ENCODE results near the gene ADAT3.

The ADAT3 gene

GRCh38 chr19:1917146-1917545 lies 11.9 kb downstream of the ADAT3 start:
- DNase-seq, result no peak

GRCh38 chr19:1917926-1918325 lies 12.7 kb downstream of the ADAT3 start:
- DNase-seq, result no peak

- DNase-seq, result no peak
Observed at GRCh38 chr19:1918975-1919374, 13.8 kb downstream of the ADAT3 start.

- DNase-seq, result no peak
Observed at GRCh38 chr19:1920644-1921043, 15.4 kb downstream of the ADAT3 start.

GRCh38 chr19:1921326-1921725 lies 16.1 kb downstream of the ADAT3 start:
- no peak for DNase-seq

GRCh38 chr19:1921825-1922224 lies 16.6 kb downstream of the ADAT3 start:
- DNase-seq, result no peak

- no peak for DNase-seq
Observed at GRCh38 chr19:1922803-1923202, 17.6 kb downstream of the ADAT3 start.

- no peak for DNase-seq
Observed at GRCh38 chr19:1923319-1923718, 18.1 kb downstream of the ADAT3 start.

- no peak for DNase-seq
Observed at GRCh38 chr19:1924320-1924961, 19.2 kb downstream of the ADAT3 start.

- DNase-seq, result no peak
Observed at GRCh38 chr19:1925544-1925943, 20.3 kb downstream of the ADAT3 start.

- DNase-seq, result peak; percentile 85
Observed at GRCh38 chr19:1929021-1929742, 24.0 kb downstream of the ADAT3 start.

GRCh38 chr19:1931445-1931844 lies 26.2 kb downstream of the ADAT3 start:
- DNase-seq, result no peak

- no peak for DNase-seq
Observed at GRCh38 chr19:1932395-1932794, 27.2 kb downstream of the ADAT3 start.

GRCh38 chr19:1933244-1933643 lies 28.0 kb downstream of the ADAT3 start:
- DNase-seq, result no peak

- no peak for DNase-seq
Observed at GRCh38 chr19:1933942-1934341, 28.7 kb downstream of the ADAT3 start.

- DNase-seq, result peak; percentile 37
Observed at GRCh38 chr19:1935484-1936208, 30.4 kb downstream of the ADAT3 start.

- DNase-seq, result no peak
Observed at GRCh38 chr19:1936430-1936829, 31.2 kb downstream of the ADAT3 start.

GRCh38 chr19:1936916-1937610 lies 31.9 kb downstream of the ADAT3 start:
- DNase-seq, result no peak

GRCh38 chr19:1938071-1938470 lies 32.9 kb downstream of the ADAT3 start:
- DNase-seq, result no peak

- DNase-seq, result no peak
Observed at GRCh38 chr19:1941146-1942077, 36.2 kb downstream of the ADAT3 start, which contains the start of gene CSNK1G2. Gene CSNK1G2 (plus strand): TSS chr19:1941172. CDS start chr19:1969773, 28,601 bp downstream.

- DNase-seq, result peak; percentile 90
Observed at GRCh38 chr19:1942078-1942933, 37.1 kb downstream of the ADAT3 start.
